H1 (cell line): ENCODE data around the gene UFSP1. TPM values are rescaled to one million over a fixed set of nuclear protein-coding genes. Genes with fewer than 3 reads are reported as not detected.

Experiments
- CTCF ChIA-PET: fragments of 300-600 bp; sonication (Branson Sonifier 250); formaldehyde crosslinking; loops from one replicate; lab custom pipeline; 2021; ENCODE audit not compliant: partially characterized antibody; lab: Charles Lee
- POLR2A ChIA-PET: fragments of 300-600 bp; sonication (Branson Sonifier 250); formaldehyde crosslinking; loops from one replicate; lab custom pipeline; 2021; ENCODE audit warnings: inconsistent platforms; ENCODE audit not compliant: partially characterized antibody; lab: Charles Lee
- DNase-seq, 2 experiments: peaks; one replicate each; pipeline versions ENCODE4 v3.0.0 to v3.0.0-alpha.2; 2010 to 2022; ENCODE audit warnings: low spot score in 2 of 2, low read depth in 1 of 2, mixed read lengths in 1 of 2
- FAIRE-seq: peaks from 2 replicates; lab custom pipeline; 2011; peaks lifted over from hg19 to GRCh38; lab: Jason Lieb, UNC
- H2AFZ ChIP-seq: 2 replicates; pipeline ENCODE4 v1.8.1; 2012; ENCODE audit warnings: low read length, inconsistent platforms
- H2AK5ac ChIP-seq: 2 replicates; pipeline ENCODE4 v1.6.1; 2013; ENCODE audit warnings: low read depth, low read length
- H2BK120ac ChIP-seq: replicated peaks from 2 replicates; pipeline ENCODE3; 2013; ENCODE audit warnings: low read depth, low read length, inconsistent platforms
- H2BK12ac ChIP-seq: 2 replicates; pipeline ENCODE4 v1.6.1; 2013; ENCODE audit warnings: low read depth, low read length
- H2BK15ac ChIP-seq: 2 replicates; pipeline ENCODE4 v1.6.1; 2013; ENCODE audit warnings: low read length
- H2BK20ac ChIP-seq: 2 replicates; pipeline ENCODE4 v1.6.1; 2013; ENCODE audit warnings: low read length
- H2BK5ac ChIP-seq: 2 replicates; pipeline ENCODE4 v1.6.1; 2013; ENCODE audit warnings: low read depth, low read length
- H3K14ac ChIP-seq: 2 replicates; pipeline ENCODE4 v1.6.1; 2013; ENCODE audit warnings: inconsistent platforms; ENCODE audit not compliant: insufficient read length
- H3K18ac ChIP-seq: 2 replicates; pipeline ENCODE4 v1.6.1; 2013; ENCODE audit warnings: low read length; ENCODE audit errors: extremely low read depth
- H3K23ac ChIP-seq: 2 replicates; pipeline ENCODE4 v1.6.1; 2013; ENCODE audit warnings: inconsistent platforms; ENCODE audit not compliant: insufficient read length
- H3K23me2 ChIP-seq: 2 replicates; pipeline ENCODE4 v1.6.1; 2013; ENCODE audit warnings: low read depth, low read length
- H3K27ac ChIP-seq: 2 replicates; pipeline ENCODE4 v1.6.1; 2011; ENCODE audit warnings: low read depth, low read length, inconsistent platforms
- H3K27me3 ChIP-seq, 4 experiments: replicated peaks in 1 of 4; 1 replicate in 1 of 4; 2 replicates in 3 of 4; pipeline versions ENCODE4 v1.6.1 to v1.8.1; 2011 to 2013; ENCODE audit warnings: low read length in 3 of 4, mild to moderate bottlenecking in 3 of 4, inconsistent platforms in 2 of 4, mixed read lengths in 2 of 4, moderate library complexity in 1 of 4; ENCODE audit not compliant: control insufficient read depth in 3 of 4, insufficient read depth in 3 of 4; ENCODE audit errors: extremely low read depth in 1 of 4
- H3K36me3 ChIP-seq, 4 experiments: 2 replicates each; pipeline versions ENCODE4 v1.6.1 to v1.8.1; 2011 to 2013; ENCODE audit warnings: mild to moderate bottlenecking in 4 of 4, low read length in 3 of 4, moderate library complexity in 2 of 4, control low read depth in 1 of 4, inconsistent platforms in 1 of 4; ENCODE audit not compliant: insufficient read depth in 4 of 4, control insufficient read depth in 2 of 4
- H3K4ac ChIP-seq: replicated peaks from 2 replicates; pipeline ENCODE3; 2013; ENCODE audit warnings: low read length, low read depth, mixed read lengths, inconsistent platforms; ENCODE audit not compliant: insufficient read length
- H3K4me1 ChIP-seq, 4 experiments: replicated peaks in 1 of 4; 1 replicate in 1 of 4; 2 replicates in 3 of 4; pipeline versions ENCODE4 v1.6.1 to v1.8.1; 2011 to 2013; ENCODE audit warnings: low read length in 3 of 4, inconsistent platforms in 2 of 4, mixed read lengths in 1 of 4; ENCODE audit not compliant: insufficient read depth in 4 of 4, control insufficient read depth in 3 of 4
- H3K4me2 ChIP-seq, 2 experiments: 2 replicates each; pipeline versions ENCODE4 v1.6.1 to v1.8.1; 2011 to 2013; ENCODE audit warnings: low read depth in 2 of 2, low read length in 2 of 2, control low read depth in 1 of 2, inconsistent platforms in 1 of 2, mild to moderate bottlenecking in 1 of 2; ENCODE audit not compliant: insufficient read depth in 1 of 2
- H3K4me3 ChIP-seq, 4 experiments: fragments of 200-600, 300-600 bp in 1 of 4; sonication (generic), shearing (Covaris generic), sonication (Bioruptor Twin) in 1 of 4; 2 replicates each; pipeline versions ENCODE4 v1.5.1 to v1.8.1; 2011 to 2016; ENCODE audit warnings: low read length in 4 of 4, low read depth in 3 of 4, control low read depth in 2 of 4, inconsistent platforms in 2 of 4, mild to moderate bottlenecking in 2 of 4, mixed read lengths in 1 of 4, moderate library complexity in 1 of 4; ENCODE audit not compliant: insufficient read depth in 2 of 4; ENCODE audit errors: extremely low read depth in 1 of 4
- H3K56ac ChIP-seq: replicated peaks from 2 replicates; pipeline ENCODE3; 2013; ENCODE audit warnings: low read depth, mild to moderate bottlenecking, mixed read lengths, low read length, inconsistent platforms; ENCODE audit not compliant: insufficient read length
- H3K79me1 ChIP-seq: 2 replicates; pipeline ENCODE4 v1.6.1; 2013; ENCODE audit warnings: low read depth, low read length, control low read depth
- H3K79me2 ChIP-seq, 2 experiments: 2 replicates each; pipeline versions ENCODE4 v1.6.1 to v1.8.1; 2012 to 2013; ENCODE audit warnings: low read length in 2 of 2, mild to moderate bottlenecking in 2 of 2, inconsistent platforms in 1 of 2; ENCODE audit not compliant: insufficient read depth in 2 of 2, control insufficient read depth in 1 of 2
- H3K9ac ChIP-seq, 4 experiments: replicated peaks in 1 of 4; 1 replicate in 1 of 4; 2 replicates in 3 of 4; pipeline versions ENCODE4 v1.6.1 to v1.8.1; 2011 to 2013; ENCODE audit warnings: low read depth in 3 of 4, low read length in 3 of 4, control low read depth in 2 of 4, mild to moderate bottlenecking in 2 of 4, moderate library complexity in 2 of 4, inconsistent platforms in 1 of 4; ENCODE audit errors: extremely low read depth in 1 of 4
- H3K9me3 ChIP-seq, 2 experiments: 2 replicates each; pipeline versions ENCODE4 v1.6.1 to v1.8.1; 2012 to 2013; ENCODE audit warnings: mild to moderate bottlenecking in 2 of 2, moderate library complexity in 2 of 2, control low read depth in 1 of 2, inconsistent platforms in 1 of 2, low read depth in 1 of 2, low read length in 1 of 2, mixed read lengths in 1 of 2; ENCODE audit not compliant: insufficient read depth in 2 of 2
- H4K20me1 ChIP-seq, 2 experiments: replicated peaks in 1 of 2; 2 replicates each; pipeline versions ENCODE3 to v1.8.1; 2011 to 2013; ENCODE audit warnings: inconsistent platforms in 2 of 2, low read length in 2 of 2, mild to moderate bottlenecking in 1 of 2; ENCODE audit not compliant: insufficient read depth in 2 of 2, control insufficient read depth in 1 of 2
- H4K5ac ChIP-seq: 2 replicates; pipeline ENCODE4 v1.6.1; 2013; ENCODE audit warnings: low read length, low read depth, mixed read lengths, inconsistent platforms; ENCODE audit not compliant: insufficient read length
- H4K8ac ChIP-seq: 2 replicates; pipeline ENCODE4 v1.8.0; 2013; ENCODE audit warnings: mild to moderate bottlenecking, moderate library complexity, low read length, inconsistent platforms; ENCODE audit not compliant: insufficient read depth; ENCODE audit errors: extremely low read depth
- H4K91ac ChIP-seq: replicated peaks from 2 replicates; pipeline ENCODE3; 2013; ENCODE audit warnings: low read length, mixed read lengths, inconsistent platforms; ENCODE audit not compliant: insufficient read length
- BACH1 ChIP-seq: IDR thresholded peaks from 2 replicates; pipeline ENCODE4 v1.6.1; 2012; ENCODE audit warnings: low read length, improper control_type of control experiment
- FOSL1 ChIP-seq: IDR thresholded peaks from 2 replicates; pipeline ENCODE4 v1.6.1; 2011; ENCODE audit warnings: mild to moderate bottlenecking, low read depth, low read length, moderate library complexity; ENCODE audit not compliant: insufficient read depth
- SUZ12 ChIP-seq: fragments of 200-600 bp; sonication (generic); IDR thresholded peaks from 2 replicates; pipeline ENCODE4 v1.6.1; 2012; ENCODE audit warnings: mild to moderate bottlenecking, inconsistent platforms, low read length, moderate library complexity, mixed read lengths
- TEAD4 ChIP-seq: IDR thresholded peaks from 2 replicates; pipeline ENCODE4 v1.6.1; 2012; ENCODE audit warnings: low read depth, low read length, inconsistent platforms, mixed read lengths
- WGBS, 2 experiments: shearing (Covaris generic) in 1 of 2; methylation state at CpG; one replicate each; pipeline versions ENCODE4 v1.1.6 to v1.1.7; 2013 to 2015; ENCODE audit warnings: low lambda C conversion rate in 2 of 2, mixed read lengths in 2 of 2, inconsistent platforms in 1 of 2, low coverage in 1 of 2, missing lambda C conversion rate in 1 of 2; ENCODE audit not compliant: insufficient replicate concordance in 2 of 2, insufficient coverage in 1 of 2, insufficient read length in 1 of 2; ENCODE audit errors: extremely low coverage in 1 of 2, missing lambda C conversion rate in 1 of 2; 5-methylcytosine and 5-hydroxymethylcytosine counted together
- polyA plus RNA-seq, 7 experiments: library from polyadenylated mRNA; depleted of rRNA in 3 of 7; stranded (reverse) in 5 of 7; unstranded in 2 of 7; fragments of >200 nt in 5 of 7; fragments of 200-250 nt in 2 of 7; gene quantifications; 1 replicate in 5 of 7; 2 replicates in 1 of 7; 4 replicates in 1 of 7; pipeline versions ENCODE4 v1.2.1 to v1.2.3, GENCODE V29; 2011 to 2013; ENCODE audit warnings: missing spikeins in 2 of 7, mixed read lengths in 2 of 7
- total RNA-seq: library from RNA; stranded (reverse); fragmentation: NEBNext Ultra II Directional; extraction: Animal tissue kit (Norgen Biotek cat#: 25700); gene quantifications from 2 replicates; pipeline ENCODE4 v1.2.1, GENCODE V29; 2021
- TF ChIP-seq, protein P1 (sequence below): IDR thresholded peaks from 2 replicates; pipeline ENCODE4 v1.6.1; 2012; ENCODE audit warnings: inconsistent platforms

The UFSP1 gene
- total and polyA plus RNA-seq, 2 of the 8 experiments (the other 6 are each of a cell fraction or from before 2014, with no cell fraction given): 1.6 to 4.3 TPM

DNA sequence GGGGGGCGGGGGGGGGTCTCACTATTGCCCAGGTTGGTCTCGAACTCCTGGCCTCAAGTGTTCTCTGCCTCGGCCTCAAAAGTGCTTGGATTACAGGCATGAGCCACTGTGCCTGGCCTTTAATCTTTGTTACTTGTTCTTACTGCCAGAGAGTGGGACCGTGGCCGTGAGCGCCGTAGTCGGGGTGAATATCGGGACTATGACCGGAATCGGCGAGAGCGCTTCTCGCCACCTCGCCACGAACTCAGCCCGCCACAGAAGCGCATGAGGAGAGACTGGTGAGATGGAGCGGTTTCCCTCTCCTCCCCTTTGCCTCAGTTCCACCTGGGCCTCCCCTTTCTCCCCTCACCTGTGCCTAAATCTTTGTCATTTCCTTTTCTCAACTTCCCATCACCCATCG lies 8.4 kb downstream of the UFSP1 start:
- Histone ChIP-seq H4K8ac (no peak overlapping the region), H2BK5ac (no peak overlapping the region), H4K91ac (no peak overlapping the region), H3K9me3 (no peaks in the 10 kb centered on the region), H3K79me2 (peaks cover 22 to 64% of the 10 kb centered on the region in 2 experiments), H2BK20ac (no peak overlapping the region), H3K4me1 (peaks cover 0 to 5% (median under 1%) of the 10 kb centered on the region in 4 experiments; a peak in 2 of 7 replicates), H4K20me1 (peaks cover 17 to 27% of the 10 kb centered on the region in 2 experiments), H3K18ac (no peak overlapping the region), H3K27me3 (no peaks in the 10 kb centered on the region; a peak in 1 of 7 replicates), H3K4me3 (no peak overlapping the region), H3K14ac (no peak overlapping the region), H2AK5ac (no peak overlapping the region), H2BK12ac (no peak overlapping the region), H2BK120ac (no peak overlapping the region), H3K27ac (no peak overlapping the region), H3K36me3 (peaks cover 44 to 75% (median 56%) of the 10 kb centered on the region in 4 experiments), H3K23me2 (0 out of 2 replicates have a peak, but pooled peaks cover 5% of the 10 kb centered on the region), H3K56ac (no peak overlapping the region), H3K9ac (no peak overlapping the region), H3K4ac (no peak overlapping the region), H4K5ac (no peak overlapping the region), H3K4me2 (no peak overlapping the region), H2BK15ac (no peak overlapping the region), H2AFZ (no peak overlapping the region), H3K79me1 (peaks cover 16% of the 10 kb centered on the region), H3K23ac (no peak overlapping the region)
- ChIA-PET POLR2A (interaction anchor here (0.6 to 15.1 kb wide), 3 partner anchors 6 to 83 kb away, joined by 3 to 313 read pairs (median 18); partner anchors contain the start of genes TRIP6 and UFSP1), CTCF (no interaction called here)
- FAIRE-seq (no peak), DNase-seq (no peak)
- 93% methylated on average over 15 of the region's 20 CpGs; no CpG with 5 or more reads in 1 of the 2 experiments for WGBS, 2 experiments
- TF ChIP-seq, protein P1, sequence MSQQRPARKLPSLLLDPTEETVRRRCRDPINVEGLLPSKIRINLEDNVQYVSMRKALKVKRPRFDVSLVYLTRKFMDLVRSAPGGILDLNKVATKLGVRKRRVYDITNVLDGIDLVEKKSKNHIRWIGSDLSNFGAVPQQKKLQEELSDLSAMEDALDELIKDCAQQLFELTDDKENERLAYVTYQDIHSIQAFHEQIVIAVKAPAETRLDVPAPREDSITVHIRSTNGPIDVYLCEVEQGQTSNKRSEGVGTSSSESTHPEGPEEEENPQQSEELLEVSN: no peak
- TF ChIP-seq SUZ12: no peak
- TF ChIP-seq BACH1: no peak
- no peak for TF ChIP-seq TEAD4
- no peak for TF ChIP-seq FOSL1
